GM12865 (cell line): Measurements from ENCODE around the gene FAT4.

Experiments used
- DNase-seq: peaks from one replicate; pipeline ENCODE4 v3.0.0; 2010; ENCODE audit warnings: low read depth
- H3K4me3 ChIP-seq: 2 replicates; pipeline ENCODE4 v1.5.1; 2011; ENCODE audit warnings: mild to moderate bottlenecking, low read depth, low read length, control low read depth
- TF ChIP-seq, protein P1 (sequence below): IDR thresholded peaks from 2 replicates; pipeline ENCODE4 v1.5.1; 2011; ENCODE audit warnings: low read length, control low read depth, low read depth, inconsistent platforms; ENCODE audit not compliant: insufficient read depth; ENCODE audit errors: missing control alignments

The FAT4 gene

DNA sequence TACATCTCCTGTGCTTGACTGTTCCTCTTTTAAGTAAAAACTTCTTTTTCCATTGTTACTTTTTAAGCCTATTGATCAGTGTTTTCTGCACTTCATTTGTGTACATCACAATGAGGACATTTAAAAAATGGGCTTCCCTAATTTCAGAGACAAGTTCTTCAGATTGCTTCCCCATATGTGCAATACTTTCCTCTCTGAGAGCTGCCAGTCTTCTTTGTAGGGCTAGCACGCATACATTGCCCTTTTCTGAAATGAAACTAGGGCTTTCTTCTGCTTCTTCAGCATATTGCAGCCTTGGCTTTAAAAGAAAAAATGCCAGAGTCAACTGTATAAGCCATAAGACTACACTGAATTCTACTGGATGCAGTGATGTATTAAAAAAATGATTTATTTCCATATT is 37.8 kb downstream of the FAT4 start:
- TF ChIP-seq, protein P1, sequence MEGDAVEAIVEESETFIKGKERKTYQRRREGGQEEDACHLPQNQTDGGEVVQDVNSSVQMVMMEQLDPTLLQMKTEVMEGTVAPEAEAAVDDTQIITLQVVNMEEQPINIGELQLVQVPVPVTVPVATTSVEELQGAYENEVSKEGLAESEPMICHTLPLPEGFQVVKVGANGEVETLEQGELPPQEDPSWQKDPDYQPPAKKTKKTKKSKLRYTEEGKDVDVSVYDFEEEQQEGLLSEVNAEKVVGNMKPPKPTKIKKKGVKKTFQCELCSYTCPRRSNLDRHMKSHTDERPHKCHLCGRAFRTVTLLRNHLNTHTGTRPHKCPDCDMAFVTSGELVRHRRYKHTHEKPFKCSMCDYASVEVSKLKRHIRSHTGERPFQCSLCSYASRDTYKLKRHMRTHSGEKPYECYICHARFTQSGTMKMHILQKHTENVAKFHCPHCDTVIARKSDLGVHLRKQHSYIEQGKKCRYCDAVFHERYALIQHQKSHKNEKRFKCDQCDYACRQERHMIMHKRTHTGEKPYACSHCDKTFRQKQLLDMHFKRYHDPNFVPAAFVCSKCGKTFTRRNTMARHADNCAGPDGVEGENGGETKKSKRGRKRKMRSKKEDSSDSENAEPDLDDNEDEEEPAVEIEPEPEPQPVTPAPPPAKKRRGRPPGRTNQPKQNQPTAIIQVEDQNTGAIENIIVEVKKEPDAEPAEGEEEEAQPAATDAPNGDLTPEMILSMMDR, result no peak
- DNase-seq, result no peak
- H3K4me3 ChIP-seq, result no peak overlapping the region

DNA sequence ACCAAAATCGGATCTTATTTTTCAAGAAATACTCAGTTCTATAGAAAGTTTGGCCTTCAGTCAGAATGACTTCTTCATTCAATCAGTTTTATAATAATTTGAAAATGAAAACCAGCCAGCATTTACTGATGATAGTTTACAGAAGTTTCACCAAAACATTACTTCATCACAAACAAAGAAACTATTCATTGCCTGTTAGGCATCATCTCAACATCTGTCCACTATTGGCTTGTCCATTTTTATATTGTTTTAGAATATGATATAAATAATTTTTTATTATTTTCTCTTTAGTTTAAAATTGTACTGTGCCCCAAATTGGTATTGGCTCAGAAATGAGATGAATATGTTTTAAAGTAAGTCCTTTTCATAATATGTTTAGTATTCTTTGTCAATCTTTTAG is 38.4 kb downstream of the FAT4 start:
- DNase-seq, result no peak

DNA sequence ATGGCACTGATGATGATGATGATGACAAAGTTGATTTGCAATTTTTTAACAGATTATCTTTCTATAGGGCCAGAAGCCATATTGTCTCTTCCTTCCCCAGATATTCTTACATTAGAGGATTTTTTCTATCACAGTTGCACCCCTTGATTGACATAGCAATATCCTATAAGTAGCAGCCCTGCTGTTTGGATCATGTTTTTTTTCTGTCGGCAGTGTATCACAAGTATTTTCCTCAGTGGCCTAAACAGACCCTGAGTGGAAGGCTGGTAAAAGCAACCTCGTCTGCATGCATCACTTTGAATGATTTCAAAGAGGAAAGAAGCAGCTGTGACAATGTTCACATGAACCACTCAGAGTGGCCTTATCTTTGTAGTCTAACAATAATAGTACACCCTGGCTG is 41.0 kb downstream of the FAT4 start:
- no peak overlapping the region for H3K4me3 ChIP-seq
- TF ChIP-seq, protein P1, result no peak
- DNase-seq, result no peak

More for the DNA sequence above, 38.4 kb downstream of the FAT4 start:
- TF ChIP-seq, protein P1, result no peak
- H3K4me3 ChIP-seq, result no peak overlapping the region

DNA sequence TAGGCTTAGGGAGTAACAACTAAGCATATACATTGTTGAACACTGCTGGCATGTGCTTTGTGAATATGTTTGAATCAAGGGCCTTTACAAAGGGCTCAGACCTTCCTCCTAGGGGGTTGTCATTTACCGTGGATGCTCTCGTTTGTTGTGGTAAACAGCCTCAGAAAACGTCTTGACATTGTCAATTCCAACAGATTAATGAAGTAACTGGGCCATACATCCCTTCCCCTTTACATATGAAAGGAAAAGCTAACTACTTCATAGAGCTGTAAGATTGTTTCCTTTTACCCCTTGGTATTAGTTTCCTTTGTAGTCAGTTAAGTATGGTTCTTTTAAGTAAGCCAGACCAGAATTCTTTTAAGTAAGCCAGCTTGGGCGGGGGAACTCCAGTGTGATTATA is 42.9 kb downstream of the FAT4 start:
- no peak for DNase-seq
- TF ChIP-seq, protein P1, result no peak
- H3K4me3 ChIP-seq, result no peak overlapping the region

DNA sequence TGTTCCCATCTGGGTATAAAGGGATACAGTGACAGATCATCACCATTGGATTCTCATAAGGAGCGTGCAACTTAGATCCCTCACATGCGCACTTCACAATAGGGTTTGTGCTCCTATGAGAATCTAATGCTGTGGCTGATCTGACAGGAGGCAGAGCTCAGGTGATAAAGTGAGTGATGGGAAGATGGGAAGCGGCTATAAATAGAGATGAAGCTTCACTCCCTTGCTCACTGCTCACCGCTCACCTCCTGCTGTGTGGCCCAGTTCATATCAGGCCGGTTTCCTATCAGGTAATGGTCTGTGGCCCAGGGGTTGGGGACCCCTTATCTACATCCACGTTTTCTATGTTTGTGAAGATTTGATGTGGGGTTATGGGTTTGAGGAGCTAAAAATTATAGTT is 43.7 kb downstream of the FAT4 start:
- no peak overlapping the region for H3K4me3 ChIP-seq
- TF ChIP-seq, protein P1, result no peak
- no peak for DNase-seq

DNA sequence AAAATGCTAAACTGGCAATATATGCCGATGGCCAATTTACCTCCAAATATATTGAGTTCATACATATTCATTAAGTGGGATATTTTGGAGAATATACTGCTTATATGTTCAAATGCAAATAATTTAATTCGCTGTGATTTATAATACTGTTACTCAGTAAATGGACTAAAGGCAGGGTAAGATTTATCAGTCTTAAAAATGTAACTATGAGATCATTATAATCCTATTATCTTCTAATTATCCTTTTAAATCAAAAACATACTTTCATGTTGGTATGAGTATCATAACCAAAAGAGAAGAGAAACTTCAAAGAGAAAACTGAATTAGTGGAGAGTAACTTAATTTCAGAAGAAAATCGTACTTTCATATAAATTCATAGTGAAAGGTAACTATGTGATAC is 44.6 kb downstream of the FAT4 start:
- no peak for DNase-seq
- TF ChIP-seq, protein P1, result no peak
- H3K4me3 ChIP-seq, result no peak overlapping the region

DNA sequence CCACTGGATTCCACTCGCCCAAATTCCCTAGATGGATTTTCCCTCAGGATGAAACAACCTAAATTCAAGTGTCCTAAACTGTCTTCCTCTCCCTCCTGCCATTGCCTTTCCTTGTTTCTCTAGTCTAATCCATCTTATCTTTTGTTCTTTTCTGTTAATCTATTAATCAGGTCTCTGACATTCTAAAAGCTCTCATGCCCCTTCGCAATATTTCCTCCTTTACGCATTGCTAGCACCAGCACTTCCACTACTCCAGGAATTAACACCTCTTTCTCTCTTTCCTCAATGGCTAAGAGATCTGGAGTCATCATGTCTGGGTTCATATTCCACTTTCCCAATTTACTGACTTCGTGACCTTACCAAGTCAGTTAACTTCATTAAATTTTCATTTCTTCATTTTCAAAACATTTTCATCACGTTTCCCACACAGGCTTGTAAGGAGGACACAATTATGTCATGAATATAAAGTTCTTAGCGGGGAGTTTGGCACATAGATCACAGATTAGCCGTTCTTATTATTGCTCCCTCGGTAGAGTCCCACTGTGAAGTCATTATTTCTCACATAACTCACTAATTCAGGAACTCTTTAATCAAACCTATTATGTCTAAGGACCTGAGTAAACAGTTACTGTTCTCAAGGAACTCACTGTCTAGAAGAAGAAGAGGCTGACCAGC is 45.3 kb downstream of the FAT4 start:
- DNase-seq, result no peak
- no peak overlapping the region for H3K4me3 ChIP-seq
- TF ChIP-seq, protein P1, result no peak
